H54 (cell line): ENCODE results near the gene SRP14.
"Not testable (repeated sequence)": the region's sequence is repeated elsewhere in the genome, so short reads cannot be mapped to it uniquely, and the experiment has no call there.

Source experiments
- DNase-seq: peaks from one replicate; pipeline ENCODE4 v3.0.0; 2011; ENCODE audit warnings: low spot score, mixed read lengths; ENCODE audit not compliant: insufficient read length
- FAIRE-seq: peaks from 3 replicates; lab custom pipeline; 2011; peaks lifted over from hg19 to GRCh38; lab: Jason Lieb, UNC
- POLR2A ChIP-seq: IDR thresholded peaks from 2 replicates; pipeline ENCODE4 v1.6.1; 2011; ENCODE audit warnings: low read depth, mild to moderate bottlenecking, low read length

SRP14 gene

GRCh38 chr15:40006003-40006402 is 33.0 kb downstream of the SRP14 start:
- no peak for DNase-seq
- FAIRE-seq: no peak
- no peak for TF ChIP-seq POLR2A

DNA sequence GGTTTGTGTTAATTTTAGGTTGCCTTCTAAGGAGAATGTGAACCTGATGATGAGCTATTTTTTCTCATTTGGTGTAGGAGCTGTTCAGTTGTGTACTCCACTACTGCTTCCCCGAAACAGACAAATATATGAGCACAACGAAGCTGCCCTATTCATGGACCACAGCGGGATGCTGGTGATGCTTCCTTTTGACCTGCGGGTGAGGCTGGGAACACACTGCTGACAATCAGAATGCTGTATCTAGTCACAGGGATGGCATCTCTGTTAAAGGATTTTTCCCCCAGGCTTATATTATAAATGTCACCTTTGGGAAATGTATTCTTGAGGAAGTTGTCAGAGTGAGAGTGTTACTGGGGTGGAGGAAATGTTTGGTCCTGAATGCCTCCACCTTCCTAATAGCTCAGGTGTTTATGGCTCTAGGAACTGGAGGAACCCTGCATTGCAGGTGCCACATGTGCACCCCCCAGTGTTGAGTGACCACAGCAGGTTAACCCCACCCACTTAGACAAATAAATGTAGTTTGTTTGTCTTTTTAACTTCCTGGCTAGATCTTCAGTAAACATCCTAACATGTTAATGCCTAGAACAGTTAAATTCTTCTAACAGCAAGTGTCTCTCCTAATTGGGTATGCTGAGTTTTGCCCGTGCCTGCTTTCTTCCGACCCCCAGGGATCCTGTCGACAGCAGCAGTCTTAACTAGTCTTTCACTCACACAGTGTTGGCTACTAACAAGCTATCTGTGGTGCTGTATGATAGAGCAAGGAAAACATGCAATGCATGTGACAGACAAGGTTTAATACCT is 35.7 kb downstream of the SRP14 start:
- TF ChIP-seq POLR2A: no peak
- FAIRE-seq (no peak), DNase-seq (no peak)

- TF ChIP-seq POLR2A: no peak
- DNase-seq: no peak
- FAIRE-seq: no peak
Measured at GRCh38 chr15:40002295-40002694, 36.7 kb downstream of the SRP14 start.

- no peak for DNase-seq
Measured at GRCh38 chr15:39999538-40000200, 39.3 kb downstream of the SRP14 start.

DNA sequence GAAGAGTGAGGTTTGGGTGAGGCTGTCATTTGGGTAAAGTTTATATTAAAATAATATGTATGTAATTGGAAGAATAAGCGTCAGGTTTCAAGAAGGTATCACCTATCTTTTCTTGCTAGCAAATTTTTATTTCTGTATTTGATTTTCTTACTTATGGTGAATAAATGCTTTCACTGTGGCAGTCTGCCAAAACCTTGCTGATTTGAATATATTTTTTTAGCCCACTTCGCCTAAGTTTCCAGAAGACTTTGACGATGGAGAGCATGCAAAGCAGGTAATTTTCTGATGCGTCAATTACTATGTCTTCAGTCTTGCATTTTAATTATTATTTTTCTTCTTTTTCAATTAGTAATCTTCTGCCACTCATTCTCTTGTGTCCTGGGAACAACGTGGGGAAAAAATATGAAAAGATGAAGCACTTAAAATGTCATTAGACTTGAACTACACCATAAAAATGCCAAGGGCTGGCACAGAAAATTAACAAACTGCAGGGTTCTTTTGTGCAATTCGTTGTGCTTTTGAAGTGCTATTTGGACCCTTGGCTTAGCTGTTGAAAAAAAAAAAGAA is 40.4 kb downstream of the SRP14 start:
- FAIRE-seq (no peak), DNase-seq (no peak)
- TF ChIP-seq POLR2A: no peak

More at GRCh38 chr15:39999538-40000200, 39.3 kb downstream of the SRP14 start:
- TF ChIP-seq POLR2A: no peak
- peak; percentile 76 for FAIRE-seq

DNA sequence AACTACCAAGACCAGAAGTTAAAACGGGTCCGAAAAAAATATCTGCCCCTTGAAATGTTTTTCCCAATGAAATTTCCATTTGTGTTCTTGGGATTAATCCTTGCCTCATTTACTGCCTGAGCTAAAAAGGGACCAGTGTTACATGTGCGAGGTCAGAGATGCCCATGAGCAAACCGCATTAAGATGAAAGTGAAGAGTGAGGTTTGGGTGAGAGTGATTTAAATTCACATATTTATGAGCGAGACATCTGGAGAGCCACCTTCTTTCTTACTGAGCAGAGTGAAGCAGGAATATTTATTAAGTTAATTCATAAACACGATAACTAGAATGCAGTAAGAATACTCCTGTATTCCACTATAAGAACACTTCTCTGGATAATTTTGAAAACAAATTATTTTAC is 41.3 kb downstream of the SRP14 start:
- no peak for TF ChIP-seq POLR2A
- FAIRE-seq (no peak), DNase-seq (no peak)

DNA sequence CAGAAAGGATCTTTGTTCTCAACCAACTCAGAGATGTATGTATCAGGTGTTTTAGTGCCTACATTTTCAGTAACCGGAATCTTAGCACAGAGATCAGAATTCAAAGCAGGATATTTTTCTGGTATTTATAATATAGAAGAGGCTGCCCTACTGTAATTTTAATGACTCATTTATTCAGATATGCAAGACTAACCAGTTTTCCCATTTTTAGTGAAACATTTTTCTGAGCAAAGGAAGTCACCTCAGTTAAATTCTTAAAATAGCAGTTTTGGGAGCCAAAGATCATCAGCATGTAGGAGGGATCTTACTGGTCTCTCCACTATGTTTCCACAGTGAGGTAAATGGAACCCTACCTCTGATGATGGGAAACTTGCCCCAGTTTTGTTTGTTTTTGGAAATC is 42.0 kb downstream of the SRP14 start:
- no peak for FAIRE-seq
- no peak for TF ChIP-seq POLR2A
- DNase-seq: no peak

DNA sequence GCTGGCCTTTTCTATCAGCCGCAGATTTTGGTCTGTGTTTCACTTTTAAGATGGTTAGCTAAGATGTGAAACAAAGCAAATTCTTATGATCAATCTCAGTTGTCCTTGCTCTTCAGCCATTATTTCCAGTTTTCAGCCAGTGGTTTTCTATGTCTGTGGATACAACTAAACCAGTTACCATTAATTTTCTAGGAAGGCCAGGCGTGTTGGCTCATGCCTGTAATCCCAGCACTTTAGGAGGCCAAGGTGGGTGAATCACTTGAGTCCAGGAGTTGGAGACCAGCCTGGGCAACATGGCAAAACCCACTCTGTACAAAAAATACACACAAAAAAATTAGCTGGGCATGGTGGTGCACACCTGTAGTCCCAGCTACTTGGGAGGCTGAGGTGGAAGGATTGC is 42.8 kb downstream of the SRP14 start:
- DNase-seq, FAIRE-seq: not testable (repeated sequence)

DNA sequence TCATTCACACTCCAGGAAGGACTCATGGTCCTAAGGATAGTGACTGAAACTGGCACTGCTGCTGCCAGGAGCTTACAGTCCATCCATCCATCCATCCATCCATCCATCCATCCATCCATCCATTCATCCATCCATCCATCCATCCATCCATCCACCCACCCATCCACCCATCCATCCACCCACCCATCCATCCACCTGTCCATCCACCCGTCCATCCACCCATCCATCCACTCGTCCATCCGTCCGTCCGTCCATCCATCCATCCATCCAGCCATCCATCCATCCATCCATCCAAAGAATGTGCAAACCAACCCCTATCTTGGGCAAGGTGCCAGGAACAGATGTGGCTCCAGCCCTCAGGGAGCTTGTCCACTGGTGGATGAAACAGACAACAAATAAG is 46.0 kb downstream of the SRP14 start:
- FAIRE-seq, DNase-seq: not testable (repeated sequence)

DNA sequence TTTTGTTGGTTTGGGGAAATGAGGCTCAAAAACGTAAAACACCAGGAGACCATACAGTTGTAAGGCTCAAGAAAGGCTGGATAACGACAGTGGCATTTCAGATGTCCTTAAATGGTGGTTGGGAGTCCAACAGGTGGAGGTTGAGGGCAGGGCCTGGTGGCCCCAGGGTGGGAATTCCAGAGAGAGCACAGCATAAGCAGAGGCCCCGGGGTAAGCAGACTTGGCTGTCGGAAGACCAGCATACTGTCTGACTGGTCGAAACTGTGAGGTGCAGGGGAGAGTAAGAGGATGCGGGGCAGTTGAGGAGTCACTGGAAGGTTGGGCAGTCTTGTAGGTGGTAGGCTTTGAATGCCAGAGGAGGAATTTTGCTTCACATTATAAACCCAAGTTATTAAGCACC is 48.3 kb downstream of the SRP14 start:
- no peak for TF ChIP-seq POLR2A
- FAIRE-seq (no peak), DNase-seq (no peak)

DNA sequence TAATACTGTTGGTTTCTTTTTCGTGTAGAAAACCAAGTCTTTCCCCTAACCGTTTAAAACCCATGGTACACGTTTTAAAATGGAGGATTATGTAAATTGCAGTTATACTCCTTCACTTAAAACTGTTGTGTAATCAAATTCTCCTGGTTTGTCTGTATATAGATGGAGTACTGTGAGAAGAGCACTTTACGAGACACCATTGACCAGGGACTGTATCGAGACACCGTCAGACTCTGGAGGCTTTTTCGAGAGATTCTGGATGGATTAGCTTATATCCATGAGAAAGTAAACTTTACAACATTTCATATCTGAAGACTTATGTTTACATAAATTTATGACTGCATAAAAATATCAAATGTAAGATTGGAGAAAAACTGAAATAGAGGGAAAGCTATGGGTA is 51.2 kb downstream of the SRP14 start:
- FAIRE-seq (no peak), DNase-seq (no peak)
- TF ChIP-seq POLR2A: no peak
